AG04449 (cell line): ENCODE results near the gene SMOC2.

Source experiments
- CTCF ChIA-PET: fragments of 350-600 bp; formaldehyde crosslinking; extraction: SDS; loops from one replicate; lab custom pipeline; 2021; ENCODE audit warnings: antibody characterized with exemption; lab: Yijun Ruan, JAX
- POLR2A ChIA-PET: fragments of 400-600, 350-600 bp; formaldehyde crosslinking; extraction: SDS; loops from one replicate; lab custom pipeline; 2020; ENCODE audit warnings: antibody characterized with exemption, inconsistent platforms; lab: Yijun Ruan, JAX
- DNase-seq: peaks from one replicate; pipeline ENCODE4 v3.0.0-alpha.2; 2010; ENCODE audit warnings: low read depth, low spot score
- H3K4me3 ChIP-seq: 2 replicates; pipeline ENCODE4 v1.5.1; 2011; ENCODE audit warnings: low read depth, mild to moderate bottlenecking, control low read depth, low read length
- CTCF ChIP-seq: IDR thresholded peaks from one replicate; pipeline ENCODE4 v1.5.1; 2011; ENCODE audit warnings: mild to moderate bottlenecking, moderate library complexity, low read length, control low read depth, inconsistent platforms; ENCODE audit not compliant: insufficient read depth; ENCODE audit errors: missing control alignments

SMOC2 gene

GRCh38 chr6:168499045-168499650 is 58.2 kb downstream of the SMOC2 start:
- DNase-seq, result no peak
- POLR2A ChIA-PET, result no interaction called here
- no peak for TF ChIP-seq CTCF

GRCh38 chr6:168500519-168500918 is 59.5 kb downstream of the SMOC2 start:
- no peak for DNase-seq
- TF ChIP-seq CTCF, result no peak
- ChIA-PET CTCF (no interaction called here), POLR2A (no interaction called here)
- H3K4me3 ChIP-seq, result no peak overlapping the region

More at GRCh38 chr6:168499045-168499650, 58.2 kb downstream of the SMOC2 start:
- no peak overlapping the region for H3K4me3 ChIP-seq
- CTCF ChIA-PET, result no interaction called here

- H3K4me3 ChIP-seq, result no peak overlapping the region
- TF ChIP-seq CTCF, result no peak
- CTCF ChIA-PET, result no interaction called here
- DNase-seq, result no peak
- POLR2A ChIA-PET, result no interaction called here
Measured at GRCh38 chr6:168501561-168501960, 60.6 kb downstream of the SMOC2 start.

GRCh38 chr6:168504366-168504765 is 63.4 kb downstream of the SMOC2 start:
- TF ChIP-seq CTCF, result no peak
- DNase-seq, result no peak
- no peak overlapping the region for H3K4me3 ChIP-seq
- ChIA-PET POLR2A (no interaction called here), CTCF (no interaction called here)

- no peak for DNase-seq
- CTCF ChIA-PET, result no interaction called here
- H3K4me3 ChIP-seq, result no peak overlapping the region
- POLR2A ChIA-PET, result no interaction called here
- TF ChIP-seq CTCF, result no peak
Measured at GRCh38 chr6:168506460-168506859, 65.5 kb downstream of the SMOC2 start.

GRCh38 chr6:168507297-168507696 is 66.3 kb downstream of the SMOC2 start:
- H3K4me3 ChIP-seq, result no peak overlapping the region
- DNase-seq, result no peak
- no peak for TF ChIP-seq CTCF
- ChIA-PET POLR2A (no interaction called here), CTCF (no interaction called here)
